Uterus (tissue), 2 donors: Measurements from ENCODE around the gene INPP5D.

Source experiments
- POLR2A ChIP-seq, 2 donors: fragments of 450-650 bp; IDR thresholded peaks; one replicate each; pipeline ENCODE4 v1.6.1; 2016; ENCODE audit warnings: antibody characterized with exemption in 2 of 2, mild to moderate bottlenecking in 1 of 2, moderate library complexity in 1 of 2
- TF ChIP-seq, protein P1 (sequence below), 4 experiments: fragments of 200-600 bp in 2 of 4; fragments of 450-650 bp in 2 of 4; sonication (generic) in 2 of 4; IDR thresholded peaks; one replicate each; pipeline ENCODE4 v1.5.1; 2016 to 2019; ENCODE audit warnings: antibody characterized with exemption in 4 of 4, mild to moderate bottlenecking in 2 of 4, moderate library complexity in 1 of 4

DNA sequence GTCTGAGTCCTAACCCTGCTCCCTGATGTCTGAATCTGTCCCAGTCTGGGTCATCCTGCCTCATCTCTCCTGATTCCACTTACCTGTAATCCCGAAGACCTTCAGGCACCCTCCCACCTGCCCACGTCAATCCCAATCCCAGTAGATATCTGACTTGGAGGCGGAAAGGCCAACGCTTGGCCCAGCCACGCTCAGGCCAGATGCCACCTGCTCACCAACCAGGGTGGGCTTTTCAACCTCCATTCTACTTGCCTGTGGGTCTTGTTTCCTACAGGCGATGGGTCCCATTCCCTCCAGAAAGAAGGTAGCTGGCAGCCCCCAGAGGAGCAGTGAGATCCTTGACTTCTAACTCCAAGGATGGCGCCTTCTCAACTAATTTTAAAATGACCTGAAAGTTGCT lies 59.7 kb downstream of the INPP5D start:
- TF ChIP-seq, protein P1, sequence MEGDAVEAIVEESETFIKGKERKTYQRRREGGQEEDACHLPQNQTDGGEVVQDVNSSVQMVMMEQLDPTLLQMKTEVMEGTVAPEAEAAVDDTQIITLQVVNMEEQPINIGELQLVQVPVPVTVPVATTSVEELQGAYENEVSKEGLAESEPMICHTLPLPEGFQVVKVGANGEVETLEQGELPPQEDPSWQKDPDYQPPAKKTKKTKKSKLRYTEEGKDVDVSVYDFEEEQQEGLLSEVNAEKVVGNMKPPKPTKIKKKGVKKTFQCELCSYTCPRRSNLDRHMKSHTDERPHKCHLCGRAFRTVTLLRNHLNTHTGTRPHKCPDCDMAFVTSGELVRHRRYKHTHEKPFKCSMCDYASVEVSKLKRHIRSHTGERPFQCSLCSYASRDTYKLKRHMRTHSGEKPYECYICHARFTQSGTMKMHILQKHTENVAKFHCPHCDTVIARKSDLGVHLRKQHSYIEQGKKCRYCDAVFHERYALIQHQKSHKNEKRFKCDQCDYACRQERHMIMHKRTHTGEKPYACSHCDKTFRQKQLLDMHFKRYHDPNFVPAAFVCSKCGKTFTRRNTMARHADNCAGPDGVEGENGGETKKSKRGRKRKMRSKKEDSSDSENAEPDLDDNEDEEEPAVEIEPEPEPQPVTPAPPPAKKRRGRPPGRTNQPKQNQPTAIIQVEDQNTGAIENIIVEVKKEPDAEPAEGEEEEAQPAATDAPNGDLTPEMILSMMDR (IDR thresholded peaks at IDR 0.05): no peak
- no peak for TF ChIP-seq POLR2A (IDR thresholded peaks at IDR 0.05)
